H1 (cell line): ENCODE results near the gene ARHGAP26. TPM values are rescaled to one million over a fixed set of nuclear protein-coding genes. Genes with fewer than 3 reads are reported as not detected.

ENCODE experiments used
- CTCF ChIA-PET: fragments of 300-600 bp; sonication (Branson Sonifier 250); formaldehyde crosslinking; loops from one replicate; lab custom pipeline; 2021; ENCODE audit not compliant: partially characterized antibody; lab: Charles Lee
- POLR2A ChIA-PET: fragments of 300-600 bp; sonication (Branson Sonifier 250); formaldehyde crosslinking; loops from one replicate; lab custom pipeline; 2021; ENCODE audit warnings: inconsistent platforms; ENCODE audit not compliant: partially characterized antibody; lab: Charles Lee
- DNase-seq, 2 experiments: peaks; one replicate each; pipeline versions ENCODE4 v3.0.0 to v3.0.0-alpha.2; 2010 to 2022; ENCODE audit warnings: low spot score in 2 of 2, low read depth in 1 of 2, mixed read lengths in 1 of 2
- FAIRE-seq: peaks from 2 replicates; lab custom pipeline; 2011; peaks lifted over from hg19 to GRCh38; lab: Jason Lieb, UNC
- H2AFZ ChIP-seq: 2 replicates; pipeline ENCODE4 v1.8.1; 2012; ENCODE audit warnings: low read length, inconsistent platforms
- H2AK5ac ChIP-seq: 2 replicates; pipeline ENCODE4 v1.6.1; 2013; ENCODE audit warnings: low read depth, low read length
- H2BK120ac ChIP-seq: replicated peaks from 2 replicates; pipeline ENCODE3; 2013; ENCODE audit warnings: low read depth, low read length, inconsistent platforms
- H2BK12ac ChIP-seq: 2 replicates; pipeline ENCODE4 v1.6.1; 2013; ENCODE audit warnings: low read depth, low read length
- H2BK15ac ChIP-seq: 2 replicates; pipeline ENCODE4 v1.6.1; 2013; ENCODE audit warnings: low read length
- H2BK20ac ChIP-seq: 2 replicates; pipeline ENCODE4 v1.6.1; 2013; ENCODE audit warnings: low read length
- H2BK5ac ChIP-seq: 2 replicates; pipeline ENCODE4 v1.6.1; 2013; ENCODE audit warnings: low read depth, low read length
- H3K14ac ChIP-seq: 2 replicates; pipeline ENCODE4 v1.6.1; 2013; ENCODE audit warnings: inconsistent platforms; ENCODE audit not compliant: insufficient read length
- H3K18ac ChIP-seq: 2 replicates; pipeline ENCODE4 v1.6.1; 2013; ENCODE audit warnings: low read length; ENCODE audit errors: extremely low read depth
- H3K23ac ChIP-seq: 2 replicates; pipeline ENCODE4 v1.6.1; 2013; ENCODE audit warnings: inconsistent platforms; ENCODE audit not compliant: insufficient read length
- H3K23me2 ChIP-seq: 2 replicates; pipeline ENCODE4 v1.6.1; 2013; ENCODE audit warnings: low read depth, low read length
- H3K27ac ChIP-seq: 2 replicates; pipeline ENCODE4 v1.6.1; 2011; ENCODE audit warnings: low read depth, low read length, inconsistent platforms
- H3K27me3 ChIP-seq, 4 experiments: replicated peaks in 1 of 4; 1 replicate in 1 of 4; 2 replicates in 3 of 4; pipeline versions ENCODE4 v1.6.1 to v1.8.1; 2011 to 2013; ENCODE audit warnings: low read length in 3 of 4, mild to moderate bottlenecking in 3 of 4, inconsistent platforms in 2 of 4, mixed read lengths in 2 of 4, moderate library complexity in 1 of 4; ENCODE audit not compliant: control insufficient read depth in 3 of 4, insufficient read depth in 3 of 4; ENCODE audit errors: extremely low read depth in 1 of 4
- H3K36me3 ChIP-seq, 4 experiments: 2 replicates each; pipeline versions ENCODE4 v1.6.1 to v1.8.1; 2011 to 2013; ENCODE audit warnings: mild to moderate bottlenecking in 4 of 4, low read length in 3 of 4, moderate library complexity in 2 of 4, control low read depth in 1 of 4, inconsistent platforms in 1 of 4; ENCODE audit not compliant: insufficient read depth in 4 of 4, control insufficient read depth in 2 of 4
- H3K4ac ChIP-seq: replicated peaks from 2 replicates; pipeline ENCODE3; 2013; ENCODE audit warnings: low read length, low read depth, mixed read lengths, inconsistent platforms; ENCODE audit not compliant: insufficient read length
- H3K4me1 ChIP-seq, 4 experiments: replicated peaks in 1 of 4; 1 replicate in 1 of 4; 2 replicates in 3 of 4; pipeline versions ENCODE4 v1.6.1 to v1.8.1; 2011 to 2013; ENCODE audit warnings: low read length in 3 of 4, inconsistent platforms in 2 of 4, mixed read lengths in 1 of 4; ENCODE audit not compliant: insufficient read depth in 4 of 4, control insufficient read depth in 3 of 4
- H3K4me2 ChIP-seq, 2 experiments: 2 replicates each; pipeline versions ENCODE4 v1.6.1 to v1.8.1; 2011 to 2013; ENCODE audit warnings: low read depth in 2 of 2, low read length in 2 of 2, control low read depth in 1 of 2, inconsistent platforms in 1 of 2, mild to moderate bottlenecking in 1 of 2; ENCODE audit not compliant: insufficient read depth in 1 of 2
- H3K4me3 ChIP-seq, 4 experiments: fragments of 200-600, 300-600 bp in 1 of 4; sonication (generic), shearing (Covaris generic), sonication (Bioruptor Twin) in 1 of 4; 2 replicates each; pipeline versions ENCODE4 v1.5.1 to v1.8.1; 2011 to 2016; ENCODE audit warnings: low read length in 4 of 4, low read depth in 3 of 4, control low read depth in 2 of 4, inconsistent platforms in 2 of 4, mild to moderate bottlenecking in 2 of 4, mixed read lengths in 1 of 4, moderate library complexity in 1 of 4; ENCODE audit not compliant: insufficient read depth in 2 of 4; ENCODE audit errors: extremely low read depth in 1 of 4
- H3K56ac ChIP-seq: replicated peaks from 2 replicates; pipeline ENCODE3; 2013; ENCODE audit warnings: low read depth, mild to moderate bottlenecking, mixed read lengths, low read length, inconsistent platforms; ENCODE audit not compliant: insufficient read length
- H3K79me1 ChIP-seq: 2 replicates; pipeline ENCODE4 v1.6.1; 2013; ENCODE audit warnings: low read depth, low read length, control low read depth
- H3K79me2 ChIP-seq, 2 experiments: 2 replicates each; pipeline versions ENCODE4 v1.6.1 to v1.8.1; 2012 to 2013; ENCODE audit warnings: low read length in 2 of 2, mild to moderate bottlenecking in 2 of 2, inconsistent platforms in 1 of 2; ENCODE audit not compliant: insufficient read depth in 2 of 2, control insufficient read depth in 1 of 2
- H3K9ac ChIP-seq, 4 experiments: replicated peaks in 1 of 4; 1 replicate in 1 of 4; 2 replicates in 3 of 4; pipeline versions ENCODE4 v1.6.1 to v1.8.1; 2011 to 2013; ENCODE audit warnings: low read depth in 3 of 4, low read length in 3 of 4, control low read depth in 2 of 4, mild to moderate bottlenecking in 2 of 4, moderate library complexity in 2 of 4, inconsistent platforms in 1 of 4; ENCODE audit errors: extremely low read depth in 1 of 4
- H3K9me3 ChIP-seq, 2 experiments: 2 replicates each; pipeline versions ENCODE4 v1.6.1 to v1.8.1; 2012 to 2013; ENCODE audit warnings: mild to moderate bottlenecking in 2 of 2, moderate library complexity in 2 of 2, control low read depth in 1 of 2, inconsistent platforms in 1 of 2, low read depth in 1 of 2, low read length in 1 of 2, mixed read lengths in 1 of 2; ENCODE audit not compliant: insufficient read depth in 2 of 2
- H4K20me1 ChIP-seq, 2 experiments: replicated peaks in 1 of 2; 2 replicates each; pipeline versions ENCODE3 to v1.8.1; 2011 to 2013; ENCODE audit warnings: inconsistent platforms in 2 of 2, low read length in 2 of 2, mild to moderate bottlenecking in 1 of 2; ENCODE audit not compliant: insufficient read depth in 2 of 2, control insufficient read depth in 1 of 2
- H4K5ac ChIP-seq: 2 replicates; pipeline ENCODE4 v1.6.1; 2013; ENCODE audit warnings: low read length, low read depth, mixed read lengths, inconsistent platforms; ENCODE audit not compliant: insufficient read length
- H4K8ac ChIP-seq: 2 replicates; pipeline ENCODE4 v1.8.0; 2013; ENCODE audit warnings: mild to moderate bottlenecking, moderate library complexity, low read length, inconsistent platforms; ENCODE audit not compliant: insufficient read depth; ENCODE audit errors: extremely low read depth
- H4K91ac ChIP-seq: replicated peaks from 2 replicates; pipeline ENCODE3; 2013; ENCODE audit warnings: low read length, mixed read lengths, inconsistent platforms; ENCODE audit not compliant: insufficient read length
- ASH2L ChIP-seq: fragments of 200-600, 300-600 bp; sonication (generic); IDR thresholded peaks from one replicate; pipeline ENCODE4 v1.7.1; 2017; ENCODE audit warnings: low read length
- BACH1 ChIP-seq: IDR thresholded peaks from 2 replicates; pipeline ENCODE4 v1.6.1; 2012; ENCODE audit warnings: low read length, improper control_type of control experiment
- CBX5 ChIP-seq: fragments of 300-800, 300-1000 bp; sonication (generic); IDR thresholded peaks from 2 replicates; pipeline ENCODE4 v1.7.1; 2016; ENCODE audit warnings: antibody characterized with exemption, low read length, low read depth
- CBX8 ChIP-seq: fragments of 300-800, 300-1000 bp; sonication (generic); IDR thresholded peaks from 2 replicates; pipeline ENCODE4 v1.7.1; 2016; ENCODE audit warnings: low read depth, low read length, borderline replicate concordance
- EGR1 ChIP-seq: IDR thresholded peaks from 2 replicates; pipeline ENCODE4 v1.6.1; 2011; ENCODE audit warnings: low read depth, low read length, borderline replicate concordance
- EZH2 ChIP-seq: fragments of 200-600 bp; sonication (generic); IDR thresholded peaks from 2 replicates; pipeline ENCODE4 v1.7.1; 2012; ENCODE audit warnings: low read depth, mild to moderate bottlenecking, moderate library complexity, low read length, inconsistent platforms; ENCODE audit not compliant: severe bottlenecking
- HDAC2 ChIP-seq, 2 experiments: fragments of 300-600 bp in 1 of 2; sonication (generic) in 1 of 2; IDR thresholded peaks; 2 replicates each; pipeline ENCODE4 v1.6.1; 2011 to 2012; ENCODE audit warnings: low read depth in 2 of 2, low read length in 2 of 2, mild to moderate bottlenecking in 2 of 2, moderate library complexity in 2 of 2, borderline replicate concordance in 1 of 2, inconsistent platforms in 1 of 2
- JUND ChIP-seq: IDR thresholded peaks from 2 replicates; pipeline ENCODE4 v1.6.1; 2011; ENCODE audit warnings: mild to moderate bottlenecking, improper control_type of control experiment, low read length
- POLR2A ChIP-seq, 2 experiments: IDR thresholded peaks; 1 replicate in 1 of 2; 2 replicates in 1 of 2; pipeline ENCODE4 v1.6.1; 2011; ENCODE audit warnings: low read depth in 2 of 2, low read length in 2 of 2, mild to moderate bottlenecking in 2 of 2; ENCODE audit errors: control extremely low read depth in 1 of 2
- RFX5 ChIP-seq: IDR thresholded peaks from 2 replicates; pipeline ENCODE4 v1.6.1; 2011; ENCODE audit warnings: low read depth, low read length, improper control_type of control experiment, borderline replicate concordance
- RNF2 ChIP-seq: fragments of 200-900, 300-1000 bp; sonication (generic); IDR thresholded peaks from 2 replicates; pipeline ENCODE4 v1.7.1; 2016; ENCODE audit warnings: borderline replicate concordance, low read depth, mild to moderate bottlenecking, antibody characterized with exemption, low read length; ENCODE audit not compliant: poor library complexity, severe bottlenecking; ENCODE audit errors: missing control alignments
- SAP30 ChIP-seq: fragments of 300-600 bp; sonication (generic); IDR thresholded peaks from 2 replicates; pipeline ENCODE4 v1.7.1; 2012; ENCODE audit warnings: low read length, moderate library complexity, mild to moderate bottlenecking, inconsistent platforms; ENCODE audit not compliant: insufficient read depth, insufficient replicate concordance
- SP2 ChIP-seq: IDR thresholded peaks from 2 replicates; pipeline ENCODE4 v1.6.1; 2012; ENCODE audit warnings: mild to moderate bottlenecking, low read length, inconsistent platforms
- SP4 ChIP-seq: IDR thresholded peaks from 2 replicates; pipeline ENCODE4 v1.6.1; 2012; ENCODE audit warnings: low read length, inconsistent platforms
- SRF ChIP-seq: IDR thresholded peaks from 2 replicates; pipeline ENCODE4 v1.6.1; 2011; ENCODE audit warnings: mild to moderate bottlenecking, low read depth, low read length, moderate library complexity
- WGBS, 2 experiments: shearing (Covaris generic) in 1 of 2; methylation state at CpG; one replicate each; pipeline versions ENCODE4 v1.1.6 to v1.1.7; 2013 to 2015; ENCODE audit warnings: low lambda C conversion rate in 2 of 2, mixed read lengths in 2 of 2, inconsistent platforms in 1 of 2, low coverage in 1 of 2, missing lambda C conversion rate in 1 of 2; ENCODE audit not compliant: insufficient replicate concordance in 2 of 2, insufficient coverage in 1 of 2, insufficient read length in 1 of 2; ENCODE audit errors: extremely low coverage in 1 of 2, missing lambda C conversion rate in 1 of 2; 5-methylcytosine and 5-hydroxymethylcytosine counted together
- polyA plus RNA-seq, 7 experiments: library from polyadenylated mRNA; depleted of rRNA in 3 of 7; stranded (reverse) in 5 of 7; unstranded in 2 of 7; fragments of >200 nt in 5 of 7; fragments of 200-250 nt in 2 of 7; gene quantifications; 1 replicate in 5 of 7; 2 replicates in 1 of 7; 4 replicates in 1 of 7; pipeline versions ENCODE4 v1.2.1 to v1.2.3, GENCODE V29; 2011 to 2013; ENCODE audit warnings: missing spikeins in 2 of 7, mixed read lengths in 2 of 7
- total RNA-seq: library from RNA; stranded (reverse); fragmentation: NEBNext Ultra II Directional; extraction: Animal tissue kit (Norgen Biotek cat#: 25700); gene quantifications from 2 replicates; pipeline ENCODE4 v1.2.1, GENCODE V29; 2021

ARHGAP26 gene
- total and polyA plus RNA-seq, 2 of the 8 experiments (the other 6 are each of a cell fraction or from before 2014, with no cell fraction given): 7.1 to 24.8 TPM

- FAIRE-seq: no peak
- CTCF ChIA-PET: no interaction called here
- TF ChIP-seq SP2: no peak
- no peak for TF ChIP-seq SP4
- TF ChIP-seq RNF2: no peak
- no peak for TF ChIP-seq HDAC2 (IDR thresholded peaks at IDR 0.05; ENCODE audit: borderline replicate concordance in 1 of 2, low read depth in 2 of 2, low read length in 2 of 2)
- TF ChIP-seq SAP30: no peak
- no peak for TF ChIP-seq SRF
- TF ChIP-seq EGR1: no peak
- no peak for TF ChIP-seq CBX5
- no peak for TF ChIP-seq CBX8
- TF ChIP-seq ASH2L: no peak
- TF ChIP-seq POLR2A (IDR thresholded peaks at IDR 0.05; ENCODE audit: control extremely low read depth in 1 of 2, low read depth in 2 of 2, low read length in 2 of 2): no peak
- TF ChIP-seq RFX5: no peak
- no peak for TF ChIP-seq EZH2
- TF ChIP-seq BACH1: no peak
- TF ChIP-seq JUND: no peak
Observed at GRCh38 chr5:143124593-143124992, 354.4 kb downstream of the ARHGAP26 start.

More at GRCh38 chr5:143124593-143124992, 354.4 kb downstream of the ARHGAP26 start:
- Histone ChIP-seq H2BK15ac (no peak overlapping the region), H4K8ac (no peak overlapping the region), H2BK20ac (no peak overlapping the region), H3K4me3 (no peak overlapping the region), H3K56ac (no peak overlapping the region), H3K4me2 (no peak overlapping the region), H2BK120ac (no peak overlapping the region), H3K9ac (no peak overlapping the region), H3K9me3 (peaks cover 3 to 6% of the 10 kb centered on the region in 2 experiments; a peak in 3 of 4 replicates), H3K79me1 (no peaks in the 10 kb centered on the region), H3K4me1 (peaks cover 5 to 8% (median 5%) of the 10 kb centered on the region in 4 experiments; a peak in 6 of 7 replicates), H3K23ac (no peak overlapping the region), H3K18ac (no peak overlapping the region; the same call in 1 of the 2 replicates), H3K14ac (no peak overlapping the region), H3K36me3 (peaks cover 0 to 15% (median 4%) of the 10 kb centered on the region in 4 experiments; a peak in 2 of 8 replicates), H3K27ac (no peak overlapping the region), H3K79me2 (no peaks in the 10 kb centered on the region), H3K27me3 (no peaks in the 10 kb centered on the region), H3K23me2 (no peaks in the 10 kb centered on the region), H4K5ac (no peak overlapping the region), H4K20me1 (no peaks in the 10 kb centered on the region), H2BK5ac (0 out of 2 replicates have a peak overlapping the region, but pooled peaks have one; percentile 0), H2AFZ (no peak overlapping the region), H3K4ac (no peak overlapping the region), H2AK5ac (no peak overlapping the region), H4K91ac (no peak overlapping the region), H2BK12ac (no peak overlapping the region)
- no peak for DNase-seq
- POLR2A ChIA-PET: no interaction called here
- 91% methylated on average over 3 of the region's 3 CpGs; no CpG with 5 or more reads in 1 of the 2 experiments for WGBS, 2 experiments
